ENCODE data around the gene NID1. TPM values are rescaled to one million over a fixed set of nuclear protein-coding genes. Genes with fewer than 3 reads are reported as not detected.

NID1 gene
- total RNA-seq, 6 donors from 2014 or later, result 26.8 to 81.1 (median 46.1) TPM

- WGBS, 2 donors, result 77 to 84% methylated on average over 3 to 6 of the region's 6 CpGs
- Histone ChIP-seq H3K9me3 (no peaks in the 10 kb centered on the region), H3K36me3 (no peaks in the 10 kb centered on the region), H3K4me1 (no peaks in the 10 kb centered on the region), H3K4me3 (no peak overlapping the region), H3K27me3 (no peaks in the 10 kb centered on the region), H3K27ac (no peak overlapping the region)
- ATAC-seq (ENCODE audit: low FRiP score in 2 of 2) (no peak), DNase-seq (no peak)
- TF ChIP-seq POLR2A (IDR thresholded peaks at IDR 0.05), result no peak
- no peak for TF ChIP-seq POLR2AphosphoS5 (IDR thresholded peaks at IDR 0.05)
- no peak for TF ChIP-seq EP300 (IDR thresholded peaks at IDR 0.05)
- TF ChIP-seq, protein P1, sequence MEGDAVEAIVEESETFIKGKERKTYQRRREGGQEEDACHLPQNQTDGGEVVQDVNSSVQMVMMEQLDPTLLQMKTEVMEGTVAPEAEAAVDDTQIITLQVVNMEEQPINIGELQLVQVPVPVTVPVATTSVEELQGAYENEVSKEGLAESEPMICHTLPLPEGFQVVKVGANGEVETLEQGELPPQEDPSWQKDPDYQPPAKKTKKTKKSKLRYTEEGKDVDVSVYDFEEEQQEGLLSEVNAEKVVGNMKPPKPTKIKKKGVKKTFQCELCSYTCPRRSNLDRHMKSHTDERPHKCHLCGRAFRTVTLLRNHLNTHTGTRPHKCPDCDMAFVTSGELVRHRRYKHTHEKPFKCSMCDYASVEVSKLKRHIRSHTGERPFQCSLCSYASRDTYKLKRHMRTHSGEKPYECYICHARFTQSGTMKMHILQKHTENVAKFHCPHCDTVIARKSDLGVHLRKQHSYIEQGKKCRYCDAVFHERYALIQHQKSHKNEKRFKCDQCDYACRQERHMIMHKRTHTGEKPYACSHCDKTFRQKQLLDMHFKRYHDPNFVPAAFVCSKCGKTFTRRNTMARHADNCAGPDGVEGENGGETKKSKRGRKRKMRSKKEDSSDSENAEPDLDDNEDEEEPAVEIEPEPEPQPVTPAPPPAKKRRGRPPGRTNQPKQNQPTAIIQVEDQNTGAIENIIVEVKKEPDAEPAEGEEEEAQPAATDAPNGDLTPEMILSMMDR (IDR thresholded peaks at IDR 0.05), result no peak
These were observed 47.4 kb upstream of the NID1 start for GRCh38 chr1:236112332-236112627.

GRCh38 chr1:236111527-236112331, 46.8 kb upstream of the NID1 start:
- no peaks in the 10 kb centered on the region for H3K9me3 ChIP-seq
- ATAC-seq (ENCODE audit: low FRiP score in 2 of 2) (no peak), DNase-seq (peak in 1 of 2 donors; percentile 52)
- H3K4me3 ChIP-seq, result no peak overlapping the region
- H3K27ac ChIP-seq, result no peak overlapping the region
- H3K27me3 ChIP-seq, result no peaks in the 10 kb centered on the region
- H3K36me3 ChIP-seq, result no peaks in the 10 kb centered on the region
- WGBS, 2 donors, result 90 to 93% methylated on average over 15 of the region's 17 CpGs
- no peak for TF ChIP-seq EP300 (IDR thresholded peaks at IDR 0.05)
- H3K4me1 ChIP-seq, result no peaks in the 10 kb centered on the region

GRCh38 chr1:236110137-236110536, 45.2 kb upstream of the NID1 start:
- Histone ChIP-seq H3K4me3 (no peak overlapping the region), H3K27me3 (no peaks in the 10 kb centered on the region), H3K9me3 (no peaks in the 10 kb centered on the region), H3K4me1 (no peaks in the 10 kb centered on the region), H3K27ac (no peak overlapping the region), H3K36me3 (no peaks in the 10 kb centered on the region)
- TF ChIP-seq EP300 (IDR thresholded peaks at IDR 0.05) (no peak), POLR2A (IDR thresholded peaks at IDR 0.05) (no peak), POLR2AphosphoS5 (IDR thresholded peaks at IDR 0.05) (no peak)
- TF ChIP-seq, protein P1 (IDR thresholded peaks at IDR 0.05), result no peak
- WGBS, 2 donors, result 76 to 81% methylated on average over 4 to 13 of the region's 13 CpGs
- DNase-seq (peak in 1 of 2 donors; percentile 42), ATAC-seq (ENCODE audit: low FRiP score in 2 of 2) (no peak)

GRCh38 chr1:236108027-236108648, 43.2 kb upstream of the NID1 start:
- no peak for TF ChIP-seq POLR2A (IDR thresholded peaks at IDR 0.05)
- ATAC-seq (ENCODE audit: low FRiP score in 2 of 2), result no peak
- H3K4me1 ChIP-seq, result no peaks in the 10 kb centered on the region
- 81 to 83% methylated on average over 7 of the region's 7 CpGs for WGBS, 2 donors
- no peak overlapping the region for H3K4me3 ChIP-seq
- H3K36me3 ChIP-seq, result no peaks in the 10 kb centered on the region
- no peak overlapping the region for H3K27ac ChIP-seq
- no peak for DNase-seq
- H3K9me3 ChIP-seq, result no peaks in the 10 kb centered on the region
- H3K27me3 ChIP-seq, result no peaks in the 10 kb centered on the region

GRCh38 chr1:236107121-236107907, 42.4 kb upstream of the NID1 start:
- no peaks in the 10 kb centered on the region for H3K9me3 ChIP-seq
- H3K36me3 ChIP-seq, result no peaks in the 10 kb centered on the region
- H3K4me3 ChIP-seq, result no peak overlapping the region
- H3K27me3 ChIP-seq, result no peaks in the 10 kb centered on the region
- ATAC-seq (ENCODE audit: low FRiP score in 2 of 2) (no peak), DNase-seq (no peak)
- TF ChIP-seq POLR2A (IDR thresholded peaks at IDR 0.05) (no peak), EP300 (IDR thresholded peaks at IDR 0.05) (no peak)
- no peak overlapping the region for H3K27ac ChIP-seq
- no peaks in the 10 kb centered on the region for H3K4me1 ChIP-seq
- WGBS, 2 donors, result 70 to 77% methylated on average over 9 of the region's 9 CpGs

DNA sequence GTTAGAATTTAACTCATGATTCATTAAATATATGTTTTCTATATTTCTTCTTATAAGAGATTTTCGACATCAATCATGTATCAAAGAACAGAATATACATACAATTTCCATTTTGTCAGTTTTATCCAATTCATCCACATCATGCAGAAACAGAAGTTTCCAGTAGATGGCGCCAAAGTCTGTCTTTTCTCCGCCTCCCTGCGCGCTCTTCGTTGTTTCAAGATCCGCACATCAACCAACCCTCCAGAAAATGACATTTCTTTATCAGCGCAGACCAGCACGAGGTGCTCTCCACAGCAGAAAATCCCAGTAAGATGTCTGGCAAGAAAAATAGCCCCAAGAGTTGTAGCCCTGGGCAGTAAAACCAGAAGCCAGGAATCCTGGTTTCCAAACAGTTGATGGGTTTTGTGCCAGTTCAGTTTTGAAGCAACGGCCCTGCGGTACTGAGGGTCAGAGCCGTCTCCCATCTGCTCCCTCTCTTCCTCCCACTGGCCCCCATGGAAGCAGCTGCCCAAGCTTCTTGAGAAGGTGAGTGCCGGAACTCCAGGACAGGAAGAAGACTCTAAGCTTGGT, 38.8 kb upstream of the NID1 start:
- TF ChIP-seq, protein P1 (IDR thresholded peaks at IDR 0.05), result peak; percentile 68 to 79 (median 72)
- TF ChIP-seq EP300 (IDR thresholded peaks at IDR 0.05), result no peak
- DNase-seq (peak in 1 of 2 donors; percentile 33), ATAC-seq (ENCODE audit: low FRiP score in 2 of 2) (peak in 1 of 2 donors; percentile 69)
- WGBS, 2 donors, result 24% methylated on average over 13 of the region's 13 CpGs
- Histone ChIP-seq H3K9me3 (no peaks in the 10 kb centered on the region), H3K4me3 (no peak overlapping the region), H3K4me1 (no peaks in the 10 kb centered on the region), H3K27ac (no peak overlapping the region), H3K36me3 (no peaks in the 10 kb centered on the region), H3K27me3 (no peaks in the 10 kb centered on the region)

All from upper lobe of left lung (tissue), 6 donors.